K562 (cell line): Measurements from ENCODE around the gene TMEM120A. TPM values are rescaled to one million over a fixed set of nuclear protein-coding genes. Genes with fewer than 3 reads are reported as not detected.

ENCODE experiments used
- CBX1 ChIP-seq: sonication (generic); IDR thresholded peaks from 2 replicates; pipeline ENCODE4 v1.6.1; 2016; ENCODE audit warnings: antibody characterized with exemption, low read depth, mild to moderate bottlenecking
- CCAR2 ChIP-seq: fragments of 200-400 bp; formaldehyde crosslinking; IDR thresholded peaks from 2 replicates; pipeline ENCODE4 v1.6.1; 2017; ENCODE audit warnings: mild to moderate bottlenecking, low read depth, low read length
- CEBPG ChIP-seq, 3 experiments: fragments of 200-800 bp in 1 of 3; sonication (Bioruptor generic) in 1 of 3; sonication (generic) in 1 of 3; formaldehyde crosslinking in 1 of 3; IDR thresholded peaks in 2 of 3; conservative IDR thresholded peaks in 1 of 3; 2 replicates each; pipeline versions ENCODE4 v1.6.1 to v1.8.0; 2016 to 2022; ENCODE audit warnings: missing compliant biosample characterization in 2 of 3, missing genetic modification characterization in 2 of 3, mild to moderate bottlenecking in 1 of 3, missing genetic modification reagents in 1 of 3
- FOXJ2 ChIP-seq: fragments of 200-800 bp; sonication (Bioruptor generic); IDR thresholded peaks from 2 replicates; pipeline ENCODE4 v1.6.1; 2016; ENCODE audit warnings: missing genetic modification characterization, missing compliant biosample characterization
- FOXJ3 ChIP-seq: sonication (generic); formaldehyde crosslinking; IDR thresholded peaks from 2 replicates; pipeline ENCODE4 v1.4.0; 2020; ENCODE audit warnings: mild to moderate bottlenecking, missing genetic modification reagents
- SMARCC2 ChIP-seq: fragments of 450-650 bp; IDR thresholded peaks from 2 replicates; pipeline ENCODE4 v1.6.1; 2017; ENCODE audit warnings: antibody characterized with exemption, moderate library complexity, mild to moderate bottlenecking, low read depth
- ZNF551 ChIP-seq: fragments of 250-450 bp; sonication (Bioruptor Pico); IDR thresholded peaks from 2 replicates; pipeline ENCODE4 v1.5.0; 2021; ENCODE audit warnings: mild to moderate bottlenecking, moderate library complexity
- ZNF717 ChIP-seq: fragments of 250-450 bp; sonication (Bioruptor Pico); IDR thresholded peaks from 2 replicates; pipeline ENCODE4 v1.5.0; 2021
- polyA plus RNA-seq, 8 experiments: library from polyadenylated mRNA; depleted of rRNA in 4 of 8; stranded (reverse) in 5 of 8; unstranded in 3 of 8; fragments of >200 nt; fragmentation: Nextera tagmentation in 2 of 8; fragmentation: Illumina TruSeq in 1 of 8; extraction: Ambion mirVana in 2 of 8; extraction: Trizol in 1 of 8; gene quantifications; 2 replicates each; pipeline versions ENCODE4 v1.2.1 to v1.2.3, GENCODE V29; 2011 to 2014; ENCODE audit warnings: inconsistent platforms in 1 of 8, missing spikeins in 1 of 8
- total RNA-seq, 7 experiments: library from RNA; depleted of rRNA in 6 of 7; stranded (reverse); fragments of >200 nt in 6 of 7; fragmentation: Illumina TruSeq in 2 of 7; extraction: Trizol in 2 of 7; gene quantifications; 2 replicates each; pipeline versions ENCODE4 v1.2.1 to v1.2.3, GENCODE V29; 2011 to 2021; ENCODE audit warnings: low replicate concordance in 1 of 7
- TF ChIP-seq, protein P1 (sequence below), 2 experiments: IDR thresholded peaks in 1 of 2; conservative IDR thresholded peaks in 1 of 2; 2 replicates each; pipeline ENCODE4 v1.6.1; 2016; ENCODE audit warnings: low read depth in 2 of 2, mild to moderate bottlenecking in 1 of 2, missing compliant biosample characterization in 1 of 2, missing genetic modification characterization in 1 of 2, moderate library complexity in 1 of 2
- TF ChIP-seq, protein P2 (sequence below): sonication (generic); formaldehyde crosslinking; IDR thresholded peaks from 2 replicates; pipeline ENCODE4 v1.8.1; 2023; ENCODE audit warnings: mild to moderate bottlenecking, missing genetic modification reagents
- TF ChIP-seq, protein P3 (sequence below): fragments of 250-450 bp; sonication (Bioruptor Pico); IDR thresholded peaks from 2 replicates; pipeline ENCODE4 v1.8.0; 2021; ENCODE audit warnings: moderate library complexity, mild to moderate bottlenecking, inconsistent platforms
- TF ChIP-seq, protein P4 (sequence below): fragments of 250-450 bp; sonication (Bioruptor Pico); IDR thresholded peaks from 2 replicates; pipeline ENCODE4 v1.9.0; 2021; ENCODE audit warnings: mild to moderate bottlenecking, inconsistent platforms
- TF ChIP-seq, protein P5 (sequence below): sonication (generic); formaldehyde crosslinking; IDR thresholded peaks from 2 replicates; pipeline ENCODE4 v1.8.0; 2022; ENCODE audit warnings: mild to moderate bottlenecking, missing genetic modification reagents

Gene TMEM120A
- total and polyA plus RNA-seq, 9 of the 15 experiments (the other 6 are each of a cell fraction or from before 2014, with no cell fraction given), result 2.3 to 90.2 (median 22.9) TPM

DNA sequence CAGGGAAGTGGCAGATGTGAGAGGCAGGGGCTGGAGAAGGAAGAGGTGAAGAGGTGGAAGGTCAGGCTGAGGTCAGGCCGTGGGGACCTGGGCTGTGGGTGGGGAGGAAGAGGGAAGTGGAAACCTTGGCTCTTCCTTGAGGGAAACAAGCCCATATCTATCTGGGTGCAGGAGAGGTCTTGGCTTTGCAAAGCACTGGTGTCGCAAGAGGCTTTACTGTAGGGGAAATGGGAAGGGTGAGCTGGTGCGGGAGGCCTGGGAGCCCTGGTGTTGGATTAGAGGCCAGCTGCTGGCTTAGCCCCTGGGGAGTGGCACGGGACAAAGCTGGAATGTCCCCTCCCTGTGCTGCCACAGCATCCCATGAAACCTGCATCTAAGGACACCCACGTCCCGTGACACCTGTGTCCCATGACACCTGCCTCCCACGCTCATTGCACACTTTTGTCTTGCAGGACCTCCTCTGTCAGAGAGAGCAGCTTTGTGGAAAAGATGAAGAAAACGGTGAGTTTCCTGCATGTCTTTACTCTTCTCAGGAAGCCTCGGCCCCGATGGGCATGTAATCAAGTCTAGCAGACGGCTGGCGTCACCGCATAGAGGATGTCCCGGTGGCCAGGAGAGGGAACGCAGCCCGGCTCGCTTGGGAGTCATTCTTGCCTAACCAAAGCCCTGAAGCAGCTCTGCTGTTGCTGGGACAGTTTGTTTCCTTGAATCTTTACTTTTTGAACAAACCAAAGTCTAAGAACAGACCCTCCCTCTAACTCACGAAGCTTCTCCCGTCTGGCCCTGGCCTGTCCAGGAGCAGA lies 22.2 kb downstream of the TMEM120A start (continued):
- TF ChIP-seq FOXJ3 (CRISPR knock-in tag) (no peak), ZNF551 (CRISPR knock-in tag) (no peak), SMARCC2 (no peak), FOXJ2 (tag) (no peak), ZNF717 (CRISPR knock-in tag) (no peak), CBX1 (no peak), CCAR2 (no peak), CEBPG (CRISPR knock-in tag; IDR thresholded peaks at IDR 0.05) (peak; percentile 60), CEBPG (tag; conservative IDR thresholded peaks at IDR 0.05 in 1 of 2, IDR thresholded peaks at IDR 0.05 in 1 of 2) (no peak)
- TF ChIP-seq, protein P1, sequence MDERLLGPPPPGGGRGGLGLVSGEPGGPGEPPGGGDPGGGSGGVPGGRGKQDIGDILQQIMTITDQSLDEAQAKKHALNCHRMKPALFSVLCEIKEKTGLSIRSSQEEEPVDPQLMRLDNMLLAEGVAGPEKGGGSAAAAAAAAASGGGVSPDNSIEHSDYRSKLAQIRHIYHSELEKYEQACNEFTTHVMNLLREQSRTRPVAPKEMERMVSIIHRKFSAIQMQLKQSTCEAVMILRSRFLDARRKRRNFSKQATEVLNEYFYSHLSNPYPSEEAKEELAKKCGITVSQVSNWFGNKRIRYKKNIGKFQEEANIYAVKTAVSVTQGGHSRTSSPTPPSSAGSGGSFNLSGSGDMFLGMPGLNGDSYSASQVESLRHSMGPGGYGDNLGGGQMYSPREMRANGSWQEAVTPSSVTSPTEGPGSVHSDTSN (CRISPR knock-in tag; IDR thresholded peaks at IDR 0.05; ENCODE audit: low read depth), result no peak
- TF ChIP-seq, protein P1 (tag; conservative IDR thresholded peaks at IDR 0.05; ENCODE audit: low read depth), result no peak
- TF ChIP-seq, protein P2, sequence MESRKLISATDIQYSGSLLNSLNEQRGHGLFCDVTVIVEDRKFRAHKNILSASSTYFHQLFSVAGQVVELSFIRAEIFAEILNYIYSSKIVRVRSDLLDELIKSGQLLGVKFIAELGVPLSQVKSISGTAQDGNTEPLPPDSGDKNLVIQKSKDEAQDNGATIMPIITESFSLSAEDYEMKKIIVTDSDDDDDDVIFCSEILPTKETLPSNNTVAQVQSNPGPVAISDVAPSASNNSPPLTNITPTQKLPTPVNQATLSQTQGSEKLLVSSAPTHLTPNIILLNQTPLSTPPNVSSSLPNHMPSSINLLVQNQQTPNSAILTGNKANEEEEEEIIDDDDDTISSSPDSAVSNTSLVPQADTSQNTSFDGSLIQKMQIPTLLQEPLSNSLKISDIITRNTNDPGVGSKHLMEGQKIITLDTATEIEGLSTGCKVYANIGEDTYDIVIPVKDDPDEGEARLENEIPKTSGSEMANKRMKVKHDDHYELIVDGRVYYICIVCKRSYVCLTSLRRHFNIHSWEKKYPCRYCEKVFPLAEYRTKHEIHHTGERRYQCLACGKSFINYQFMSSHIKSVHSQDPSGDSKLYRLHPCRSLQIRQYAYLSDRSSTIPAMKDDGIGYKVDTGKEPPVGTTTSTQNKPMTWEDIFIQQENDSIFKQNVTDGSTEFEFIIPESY (CRISPR knock-in tag), result 0 out of 2 replicates have a peak, but pooled peaks have one; percentile 18
- TF ChIP-seq, protein P3, sequence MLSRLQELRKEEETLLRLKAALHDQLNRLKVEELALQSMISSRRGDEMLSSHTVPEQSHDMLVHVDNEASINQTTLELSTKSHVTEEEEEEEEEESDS, result no peak
- TF ChIP-seq, protein P4, sequence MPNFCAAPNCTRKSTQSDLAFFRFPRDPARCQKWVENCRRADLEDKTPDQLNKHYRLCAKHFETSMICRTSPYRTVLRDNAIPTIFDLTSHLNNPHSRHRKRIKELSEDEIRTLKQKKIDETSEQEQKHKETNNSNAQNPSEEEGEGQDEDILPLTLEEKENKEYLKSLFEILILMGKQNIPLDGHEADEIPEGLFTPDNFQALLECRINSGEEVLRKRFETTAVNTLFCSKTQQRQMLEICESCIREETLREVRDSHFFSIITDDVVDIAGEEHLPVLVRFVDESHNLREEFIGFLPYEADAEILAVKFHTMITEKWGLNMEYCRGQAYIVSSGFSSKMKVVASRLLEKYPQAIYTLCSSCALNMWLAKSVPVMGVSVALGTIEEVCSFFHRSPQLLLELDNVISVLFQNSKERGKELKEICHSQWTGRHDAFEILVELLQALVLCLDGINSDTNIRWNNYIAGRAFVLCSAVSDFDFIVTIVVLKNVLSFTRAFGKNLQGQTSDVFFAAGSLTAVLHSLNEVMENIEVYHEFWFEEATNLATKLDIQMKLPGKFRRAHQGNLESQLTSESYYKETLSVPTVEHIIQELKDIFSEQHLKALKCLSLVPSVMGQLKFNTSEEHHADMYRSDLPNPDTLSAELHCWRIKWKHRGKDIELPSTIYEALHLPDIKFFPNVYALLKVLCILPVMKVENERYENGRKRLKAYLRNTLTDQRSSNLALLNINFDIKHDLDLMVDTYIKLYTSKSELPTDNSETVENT (CRISPR knock-in tag), result no peak
- TF ChIP-seq, protein P5, sequence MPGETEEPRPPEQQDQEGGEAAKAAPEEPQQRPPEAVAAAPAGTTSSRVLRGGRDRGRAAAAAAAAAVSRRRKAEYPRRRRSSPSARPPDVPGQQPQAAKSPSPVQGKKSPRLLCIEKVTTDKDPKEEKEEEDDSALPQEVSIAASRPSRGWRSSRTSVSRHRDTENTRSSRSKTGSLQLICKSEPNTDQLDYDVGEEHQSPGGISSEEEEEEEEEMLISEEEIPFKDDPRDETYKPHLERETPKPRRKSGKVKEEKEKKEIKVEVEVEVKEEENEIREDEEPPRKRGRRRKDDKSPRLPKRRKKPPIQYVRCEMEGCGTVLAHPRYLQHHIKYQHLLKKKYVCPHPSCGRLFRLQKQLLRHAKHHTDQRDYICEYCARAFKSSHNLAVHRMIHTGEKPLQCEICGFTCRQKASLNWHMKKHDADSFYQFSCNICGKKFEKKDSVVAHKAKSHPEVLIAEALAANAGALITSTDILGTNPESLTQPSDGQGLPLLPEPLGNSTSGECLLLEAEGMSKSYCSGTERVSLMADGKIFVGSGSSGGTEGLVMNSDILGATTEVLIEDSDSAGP (CRISPR knock-in tag), result no peak
